SU-DHL-6 (cell line): Measurements from ENCODE around the gene RAD9B.

Source experiments
- CTCF ChIP-seq: fragments of 200-600 bp; sonication (generic); IDR thresholded peaks from one replicate; pipeline ENCODE4 v1.5.1; 2017; ENCODE audit warnings: antibody characterized with exemption, mild to moderate bottlenecking, low read length, moderate library complexity; ENCODE audit not compliant: insufficient read depth, poor library complexity, severe bottlenecking
- EZH2phosphoT487 ChIP-seq: fragments of 200-600 bp; sonication (generic), shearing (Covaris generic); conservative IDR thresholded peaks from 2 replicates; pipeline ENCODE4 v1.6.1; 2018; ENCODE audit warnings: mild to moderate bottlenecking, antibody characterized with exemption, low read length, moderate library complexity, mixed read lengths

GRCh38 chr12:110540048-110540447 lies 37.9 kb downstream of the RAD9B start:
- TF ChIP-seq CTCF (no peak), EZH2phosphoT487 (no peak)
